Osteocyte (in vitro differentiated cells): ENCODE measurements around the gene COMP. TPM values are rescaled to one million over a fixed set of nuclear protein-coding genes. Genes with fewer than 3 reads are reported as not detected.

Experiments used
- DNase-seq: peaks from one replicate; pipeline ENCODE4 v3.0.0; 2021; ENCODE audit warnings: mixed read lengths; ENCODE audit not compliant: unreplicated experiment; ENCODE audit errors: extremely low spot score
- H3K27ac Mint-ChIP-seq: one replicate; pipeline ENCODE4 v1.8.0; 2021; ENCODE audit warnings: mild to moderate bottlenecking, mixed read lengths; ENCODE audit not compliant: unreplicated experiment
- H3K27me3 Mint-ChIP-seq: one replicate; pipeline ENCODE4 v1.8.0; 2021; ENCODE audit warnings: mixed read lengths; ENCODE audit not compliant: unreplicated experiment
- H3K36me3 Mint-ChIP-seq: one replicate; pipeline ENCODE4 v1.8.0; 2021; ENCODE audit warnings: mixed read lengths; ENCODE audit not compliant: unreplicated experiment
- H3K4me1 Mint-ChIP-seq: one replicate; pipeline ENCODE4 v1.8.0; 2021; ENCODE audit warnings: mixed read lengths; ENCODE audit not compliant: unreplicated experiment
- H3K4me3 Mint-ChIP-seq: one replicate; pipeline ENCODE4 v1.8.0; 2021; ENCODE audit warnings: mild to moderate bottlenecking, moderate library complexity, mixed read lengths; ENCODE audit not compliant: unreplicated experiment
- H3K9me3 Mint-ChIP-seq: one replicate; pipeline ENCODE4 v1.8.0; 2021; ENCODE audit warnings: mixed read lengths; ENCODE audit not compliant: unreplicated experiment
- total RNA-seq: library from RNA; stranded (reverse); gene quantifications from 2 replicates; pipeline ENCODE4 v1.2.1, GENCODE V29; 2021
- TF ChIP-seq, protein P1 (sequence below): fragments of 200-600 bp; sonication (generic); IDR thresholded peaks from 2 replicates; pipeline ENCODE4 v1.5.0; 2021; ENCODE audit warnings: antibody characterized with exemption, mild to moderate bottlenecking, moderate library complexity

Gene COMP
- total RNA-seq, 1 donor from 2014 or later, result 0.13 TPM

DNA sequence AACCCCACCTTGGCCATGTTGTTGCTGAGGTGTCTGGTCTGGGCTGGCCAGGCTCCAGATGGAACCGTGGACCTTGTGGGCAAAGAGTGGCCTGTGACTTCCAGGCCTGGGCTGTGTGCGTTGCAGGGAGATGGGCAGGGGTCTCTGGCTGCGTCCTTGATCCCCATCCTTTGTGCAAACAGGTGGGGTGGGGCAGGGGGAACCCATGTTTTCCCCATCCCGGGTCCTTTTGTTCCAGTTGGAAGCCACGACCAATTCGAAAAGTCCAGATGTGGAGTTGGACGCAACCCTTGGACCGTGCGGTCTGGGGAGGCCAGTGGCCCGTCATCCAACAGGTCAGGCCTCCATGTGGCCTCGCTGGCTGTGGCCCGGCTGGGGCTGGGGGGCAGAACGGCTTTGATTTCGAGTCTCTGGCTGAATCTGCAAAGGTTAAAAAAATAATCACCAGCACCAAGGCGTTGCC is 13.1 kb upstream of the COMP start:
- TF ChIP-seq, protein P1, sequence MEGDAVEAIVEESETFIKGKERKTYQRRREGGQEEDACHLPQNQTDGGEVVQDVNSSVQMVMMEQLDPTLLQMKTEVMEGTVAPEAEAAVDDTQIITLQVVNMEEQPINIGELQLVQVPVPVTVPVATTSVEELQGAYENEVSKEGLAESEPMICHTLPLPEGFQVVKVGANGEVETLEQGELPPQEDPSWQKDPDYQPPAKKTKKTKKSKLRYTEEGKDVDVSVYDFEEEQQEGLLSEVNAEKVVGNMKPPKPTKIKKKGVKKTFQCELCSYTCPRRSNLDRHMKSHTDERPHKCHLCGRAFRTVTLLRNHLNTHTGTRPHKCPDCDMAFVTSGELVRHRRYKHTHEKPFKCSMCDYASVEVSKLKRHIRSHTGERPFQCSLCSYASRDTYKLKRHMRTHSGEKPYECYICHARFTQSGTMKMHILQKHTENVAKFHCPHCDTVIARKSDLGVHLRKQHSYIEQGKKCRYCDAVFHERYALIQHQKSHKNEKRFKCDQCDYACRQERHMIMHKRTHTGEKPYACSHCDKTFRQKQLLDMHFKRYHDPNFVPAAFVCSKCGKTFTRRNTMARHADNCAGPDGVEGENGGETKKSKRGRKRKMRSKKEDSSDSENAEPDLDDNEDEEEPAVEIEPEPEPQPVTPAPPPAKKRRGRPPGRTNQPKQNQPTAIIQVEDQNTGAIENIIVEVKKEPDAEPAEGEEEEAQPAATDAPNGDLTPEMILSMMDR, result no peak
- Mint-ChIP-seq H3K9me3 (no peaks in the 10 kb centered on the region), H3K4me3 (no peak overlapping the region), H3K4me1 (no peaks in the 10 kb centered on the region), H3K36me3 (no peaks in the 10 kb centered on the region), H3K27ac (no peak overlapping the region), H3K27me3 (peaks cover 16% of the 10 kb centered on the region)
- no peak for DNase-seq

DNA sequence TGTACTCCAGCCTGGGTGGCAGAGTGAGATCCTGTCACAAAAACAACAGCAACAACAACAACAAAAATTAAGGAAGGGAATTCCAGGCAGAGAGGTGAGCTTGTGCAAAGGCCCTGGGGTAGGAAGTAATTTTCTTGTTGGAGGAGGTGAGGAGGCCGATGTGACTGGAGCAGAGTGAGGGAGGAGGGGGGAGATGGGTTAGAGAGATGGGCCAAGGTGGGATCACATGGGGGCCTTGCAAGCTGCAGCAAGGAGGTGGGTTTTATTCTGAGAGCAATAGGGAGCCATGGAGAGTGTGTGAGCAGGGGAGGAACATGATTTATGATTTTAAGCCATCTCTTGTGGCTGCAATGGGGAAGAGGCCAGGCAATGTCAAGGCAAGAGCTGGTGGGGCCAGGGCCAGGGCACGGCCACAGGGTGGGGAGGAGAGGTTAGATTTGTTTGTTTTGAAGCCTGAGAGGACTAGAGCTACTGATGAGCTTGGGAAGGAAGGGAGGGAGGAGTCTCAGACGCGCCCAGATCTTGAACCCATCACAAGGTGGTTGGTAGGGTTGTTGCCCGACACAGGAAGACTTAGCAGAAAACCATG is 12.5 kb upstream of the COMP start:
- H3K36me3 Mint-ChIP-seq, result no peaks in the 10 kb centered on the region
- H3K4me3 Mint-ChIP-seq, result no peak overlapping the region
- DNase-seq, result no peak
- no peaks in the 10 kb centered on the region for H3K9me3 Mint-ChIP-seq
- no peak overlapping the region for H3K27ac Mint-ChIP-seq
- H3K4me1 Mint-ChIP-seq, result no peaks in the 10 kb centered on the region
- peaks cover 16% of the 10 kb centered on the region for H3K27me3 Mint-ChIP-seq
- TF ChIP-seq, protein P1, result no peak

DNA sequence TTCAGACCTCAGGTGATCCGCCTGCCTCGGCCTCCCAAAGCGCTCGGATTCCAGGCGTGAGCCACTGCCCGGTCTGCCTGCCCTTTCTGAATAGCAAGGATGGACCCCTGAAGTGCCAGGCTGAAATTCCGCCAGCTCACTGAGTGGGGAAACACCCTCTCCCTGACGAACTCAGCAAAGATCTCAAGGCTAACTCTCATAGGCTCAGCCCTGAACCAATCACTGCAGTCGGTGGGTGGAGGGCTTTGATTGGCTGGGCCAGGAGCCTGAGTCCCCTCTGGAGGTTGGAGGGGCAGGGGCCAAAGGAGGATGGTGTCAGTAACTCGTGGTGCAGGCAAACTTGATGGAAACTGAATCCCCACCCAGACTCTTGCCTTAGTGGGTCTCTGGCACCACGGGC is 11.2 kb upstream of the COMP start:
- H3K27me3 Mint-ChIP-seq, result peaks cover 18% of the 10 kb centered on the region
- H3K9me3 Mint-ChIP-seq, result no peaks in the 10 kb centered on the region
- DNase-seq, result no peak
- H3K4me1 Mint-ChIP-seq, result no peaks in the 10 kb centered on the region
- no peak overlapping the region for H3K27ac Mint-ChIP-seq
- no peak overlapping the region for H3K4me3 Mint-ChIP-seq
- TF ChIP-seq, protein P1, result no peak
- no peaks in the 10 kb centered on the region for H3K36me3 Mint-ChIP-seq

DNA sequence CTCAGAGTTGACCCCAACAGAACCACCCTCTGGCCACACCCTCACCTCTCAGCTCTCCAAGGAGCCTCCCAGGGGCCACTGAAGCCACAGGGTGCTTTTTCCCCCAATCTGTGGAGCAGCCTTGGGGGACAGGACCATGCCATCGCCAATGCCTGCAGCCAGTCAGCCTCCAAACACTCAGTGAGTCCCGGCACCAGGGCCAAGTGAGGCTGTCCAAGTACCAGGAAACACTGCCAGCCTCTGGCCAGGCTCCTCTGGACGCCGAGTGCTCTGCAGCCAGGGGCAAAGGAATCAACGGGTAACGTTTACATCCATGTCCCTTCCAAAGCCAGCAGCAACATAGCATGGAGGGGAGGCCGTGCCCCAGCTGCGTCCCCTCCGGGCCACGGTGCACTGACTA is 9.5 kb upstream of the COMP start:
- no peak for DNase-seq
- no peaks in the 10 kb centered on the region for H3K9me3 Mint-ChIP-seq
- TF ChIP-seq, protein P1, result no peak
- peaks cover 23% of the 10 kb centered on the region for H3K27me3 Mint-ChIP-seq
- no peak overlapping the region for H3K4me3 Mint-ChIP-seq
- H3K4me1 Mint-ChIP-seq, result peaks cover 4% of the 10 kb centered on the region
- H3K27ac Mint-ChIP-seq, result no peak overlapping the region
- H3K36me3 Mint-ChIP-seq, result no peaks in the 10 kb centered on the region

DNA sequence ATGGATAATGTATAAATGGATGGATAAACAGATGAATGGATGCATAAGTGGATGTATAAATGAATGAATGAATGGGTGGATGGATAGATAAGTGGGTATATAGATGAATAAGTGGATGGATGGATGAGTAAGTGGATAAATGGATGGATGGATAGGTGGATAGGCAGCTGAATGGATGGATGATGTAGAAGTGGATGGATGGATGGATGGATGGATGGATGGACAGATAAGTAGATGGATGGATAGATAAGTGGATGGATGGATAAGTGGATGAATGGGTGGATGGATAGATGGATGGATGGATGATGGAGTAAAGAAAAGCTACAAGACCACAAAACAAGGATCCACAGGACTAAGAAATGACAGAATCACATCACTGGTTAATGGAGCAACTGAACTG is 9.0 kb upstream of the COMP start:
- no peak overlapping the region for H3K4me3 Mint-ChIP-seq
- no peak for DNase-seq
- no peaks in the 10 kb centered on the region for H3K9me3 Mint-ChIP-seq
- H3K27me3 Mint-ChIP-seq, result peaks cover 23% of the 10 kb centered on the region
- no peak overlapping the region for H3K27ac Mint-ChIP-seq
- no peaks in the 10 kb centered on the region for H3K36me3 Mint-ChIP-seq
- TF ChIP-seq, protein P1, result no peak
- H3K4me1 Mint-ChIP-seq, result peaks cover 4% of the 10 kb centered on the region
